Esophagus mucosa (tissue), 1 donor: ENCODE measurements around the gene DND1. TPM values are rescaled to one million over a fixed set of nuclear protein-coding genes. Genes with fewer than 3 reads are reported as not detected.
"Not testable (repeated sequence)": the region's sequence is repeated elsewhere in the genome, so short reads cannot be mapped to it uniquely, and the experiment has no call there.

Experiments
- ATAC-seq: fragments of 200-7000 bp; cut with Tn5 transposase; one replicate; pipeline ENCODE4 v1.9.1; 2020
- total RNA-seq: library from RNA; stranded (reverse); gene quantifications from one replicate; pipeline ENCODE4 v1.2.4, GENCODE V29; 2023
- donor health status: DM: yes; HTN: yes; CAD: no.

Gene DND1
- 0.44 TPM for total RNA-seq

DNA sequence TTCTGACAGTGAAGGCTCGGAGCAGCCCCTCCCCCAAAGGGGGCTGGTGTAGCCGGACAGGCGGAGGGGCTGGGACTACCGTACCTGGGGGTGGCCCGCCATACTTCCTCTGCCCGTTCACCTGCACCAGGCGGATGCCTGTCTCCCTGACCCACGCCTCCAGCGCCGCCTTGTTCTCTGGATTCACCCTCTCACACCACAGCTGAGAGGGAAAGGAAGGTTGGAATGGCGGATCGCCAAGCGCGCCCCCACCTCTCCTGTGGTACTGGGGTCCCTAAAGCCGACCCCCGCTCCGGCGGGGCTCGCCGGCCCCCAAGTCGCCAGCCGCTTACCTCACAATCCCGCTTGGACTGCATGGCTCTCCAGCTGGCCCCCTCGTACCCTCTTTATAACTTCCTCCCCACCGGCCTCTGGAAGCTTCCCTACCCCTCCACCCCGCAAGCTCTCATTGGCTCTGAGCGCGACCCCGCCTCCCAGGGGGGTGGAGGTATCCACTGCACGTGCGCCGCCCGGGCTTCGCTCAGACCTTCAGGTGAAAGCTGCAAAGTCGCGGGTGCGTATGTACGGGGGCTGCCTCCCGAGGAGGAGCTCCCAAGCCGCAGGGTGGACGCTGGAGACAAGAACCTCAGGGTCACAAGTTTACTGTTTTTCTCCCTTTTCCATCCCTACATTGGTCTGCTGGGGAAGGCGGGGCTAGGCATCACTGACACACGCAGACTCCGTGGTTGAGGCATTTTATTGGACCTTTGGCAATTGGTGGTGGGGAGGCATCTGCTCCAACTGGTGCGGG, at the start of gene DND1:
DND1 (minus strand) TSS at position 390 of the 790 bp plus-strand sequence; CDS start at position 356, 34 bp downstream.
- ATAC-seq, result no peak

DNA sequence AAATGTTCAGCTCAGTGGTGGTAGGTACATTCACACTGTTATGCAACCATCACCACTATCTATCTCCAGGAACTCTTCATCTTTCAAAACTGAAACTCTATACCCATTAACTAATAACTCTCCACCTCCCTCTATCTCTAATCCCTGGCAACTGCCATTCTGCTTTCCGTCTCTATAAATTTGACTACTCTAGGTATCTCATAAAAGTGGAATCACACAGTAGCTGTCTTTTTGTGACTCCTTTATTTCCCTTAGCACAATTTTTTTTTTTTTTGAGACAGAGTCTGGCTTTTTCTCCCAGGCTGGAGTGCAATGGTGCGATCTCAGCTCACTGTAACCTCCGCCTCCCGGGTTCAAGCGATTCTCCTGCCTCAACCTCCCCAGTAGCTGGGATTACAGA, 48.0 kb upstream of the DND1 start:
- not testable (repeated sequence) for ATAC-seq

GRCh38 chr5:140720738-140721137, 47.4 kb upstream of the DND1 start:
- not testable (repeated sequence) for ATAC-seq

- ATAC-seq, result no peak
These were observed 44.9 kb upstream of the DND1 start for GRCh38 chr5:140718266-140718592.

DNA sequence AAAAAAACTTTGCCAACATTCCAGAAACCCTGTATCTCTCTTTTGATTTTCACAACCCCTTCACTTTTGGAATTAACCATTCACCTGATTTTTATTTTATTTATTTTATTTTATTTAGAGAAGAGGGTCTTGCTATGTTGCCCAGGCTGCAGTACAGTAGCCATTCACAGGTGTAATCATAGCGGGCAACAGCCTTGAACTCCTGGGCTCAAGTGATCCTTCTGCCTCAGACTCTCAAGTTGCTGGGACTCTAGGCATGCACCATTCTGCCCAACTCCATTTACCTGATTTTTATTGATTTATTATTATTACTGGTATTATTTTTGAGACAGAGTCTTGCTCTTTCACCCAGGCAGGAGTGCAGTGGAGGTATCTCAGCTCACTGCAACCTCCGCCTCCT, 42.9 kb upstream of the DND1 start:
- ATAC-seq, result not testable (repeated sequence)

GRCh38 chr5:140713562-140714094, 40.3 kb upstream of the DND1 start:
- no peak for ATAC-seq

GRCh38 chr5:140711794-140712193, 38.4 kb upstream of the DND1 start:
- ATAC-seq, result no peak

- peak; percentile 97 for ATAC-seq
These were observed 37.6 kb upstream of the DND1 start for GRCh38 chr5:140710899-140711552.

- ATAC-seq, result not testable (repeated sequence)
These were observed 35.4 kb upstream of the DND1 start for GRCh38 chr5:140708787-140709186.

GRCh38 chr5:140707812-140708211, 34.4 kb upstream of the DND1 start:
- no peak for ATAC-seq

DNA sequence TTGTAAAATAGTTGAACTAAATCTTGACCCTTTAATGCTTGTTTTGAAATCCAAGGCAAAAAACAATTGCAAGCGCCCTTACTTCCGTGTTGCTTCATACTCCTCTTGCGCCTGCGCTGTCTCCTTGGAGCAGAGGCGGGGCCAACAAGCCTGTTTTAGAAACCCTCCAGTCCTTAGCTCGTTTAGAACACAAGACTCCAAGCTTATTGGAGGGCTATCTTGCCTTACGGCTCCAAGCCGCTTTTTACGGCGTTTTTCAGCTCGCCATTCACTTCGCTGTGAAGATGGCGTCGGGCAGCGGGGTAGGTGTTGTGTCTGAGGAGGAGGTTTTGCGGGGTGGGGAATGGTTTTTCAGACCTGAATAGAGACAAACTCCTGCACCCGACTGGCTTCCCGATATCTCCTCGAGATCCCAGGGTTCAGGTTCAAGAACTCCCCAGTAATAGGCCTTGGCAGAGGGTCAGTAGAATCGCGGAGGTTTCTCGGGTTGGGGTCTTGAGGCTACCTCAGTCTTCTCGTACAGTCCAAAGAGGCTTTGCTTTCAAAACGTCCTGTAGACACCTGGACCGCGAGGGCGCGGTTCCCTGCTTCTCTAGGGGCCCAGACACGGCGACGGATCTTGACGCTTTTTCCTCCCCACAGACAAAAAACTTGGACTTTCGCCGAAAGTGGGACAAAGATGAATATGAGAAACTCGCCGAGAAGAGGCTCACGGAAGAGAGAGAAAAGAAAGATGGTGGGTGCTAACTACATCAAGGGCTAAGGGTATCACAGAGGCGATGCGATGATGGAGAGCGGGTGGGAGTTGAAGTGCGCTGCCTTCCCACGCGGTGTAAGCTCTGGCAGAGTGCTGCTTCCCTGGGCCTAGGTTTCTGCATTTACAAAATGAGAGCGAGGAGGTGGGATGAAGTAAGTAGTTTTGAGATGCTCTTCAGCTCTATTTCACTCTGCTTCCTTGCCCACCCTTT, 27.1 kb upstream of the DND1 start, which contains the start of gene ZMAT2:
ZMAT2 (plus strand) TSS at position 271 of the 968 bp plus-strand sequence; CDS start at position 285, 14 bp downstream.
- peak; percentile 99 for ATAC-seq

GRCh38 chr5:140696891-140697492, 23.6 kb upstream of the DND1 start:
- ATAC-seq, result no peak

GRCh38 chr5:140694276-140694675, 20.9 kb upstream of the DND1 start:
- ATAC-seq, result no peak

DNA sequence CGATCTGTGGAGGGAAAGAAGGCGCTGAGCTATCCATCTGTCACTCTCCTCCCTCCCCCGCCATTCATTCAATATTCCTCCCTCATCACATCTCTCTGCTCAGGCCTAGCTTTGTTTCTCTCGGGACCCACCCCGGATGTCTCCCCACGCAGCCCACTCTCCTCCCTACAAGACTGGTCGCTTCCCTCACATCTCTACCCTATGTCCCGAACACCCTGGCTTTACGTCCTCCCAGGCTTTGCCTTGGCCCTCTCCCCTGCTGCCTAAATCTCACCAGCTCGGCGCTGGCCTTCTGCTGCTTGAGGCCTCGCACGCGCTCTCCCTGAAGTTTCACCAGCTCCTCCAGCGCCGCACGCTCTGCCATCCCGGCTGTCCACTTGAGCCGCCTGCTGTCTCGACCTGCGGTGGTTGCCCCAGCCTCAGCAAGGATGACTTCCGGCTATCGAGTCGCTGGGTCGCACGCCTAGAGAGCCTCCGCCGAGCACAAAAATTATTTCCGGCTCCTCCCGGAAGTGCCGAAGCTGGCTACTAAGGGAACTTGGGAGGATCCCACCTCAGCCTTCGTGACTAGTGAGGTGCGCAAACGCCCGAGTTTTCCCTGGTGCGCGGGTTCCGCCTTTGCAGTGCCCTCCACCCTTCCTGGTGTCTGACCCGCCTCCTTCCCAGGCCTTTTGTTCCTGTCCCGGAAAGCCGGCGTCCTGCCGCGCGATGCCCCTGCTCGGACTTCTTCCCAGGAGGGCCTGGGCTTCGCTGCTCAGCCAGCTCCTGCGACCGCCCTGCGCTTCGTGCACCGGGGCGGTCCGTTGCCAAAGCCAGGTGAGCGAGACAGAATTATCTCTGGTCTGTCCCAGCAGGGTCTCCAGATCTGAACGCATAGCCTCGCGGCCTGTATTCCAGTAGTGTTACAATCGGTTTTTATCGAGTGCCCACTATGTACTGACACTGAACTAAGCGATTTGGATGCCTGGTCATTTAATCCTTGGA, 17.9 kb upstream of the DND1 start, which contains the start of the genes HARS1 and HARS2:
HARS1 (minus strand) TSS at position 430 of the 984 bp plus-strand sequence; CDS start at position 364, 66 bp downstream.
HARS2 (plus strand) TSS at position 515 of the 984 bp plus-strand sequence; CDS start at position 709, 194 bp downstream.
- peak; percentile 97 for ATAC-seq

DNA sequence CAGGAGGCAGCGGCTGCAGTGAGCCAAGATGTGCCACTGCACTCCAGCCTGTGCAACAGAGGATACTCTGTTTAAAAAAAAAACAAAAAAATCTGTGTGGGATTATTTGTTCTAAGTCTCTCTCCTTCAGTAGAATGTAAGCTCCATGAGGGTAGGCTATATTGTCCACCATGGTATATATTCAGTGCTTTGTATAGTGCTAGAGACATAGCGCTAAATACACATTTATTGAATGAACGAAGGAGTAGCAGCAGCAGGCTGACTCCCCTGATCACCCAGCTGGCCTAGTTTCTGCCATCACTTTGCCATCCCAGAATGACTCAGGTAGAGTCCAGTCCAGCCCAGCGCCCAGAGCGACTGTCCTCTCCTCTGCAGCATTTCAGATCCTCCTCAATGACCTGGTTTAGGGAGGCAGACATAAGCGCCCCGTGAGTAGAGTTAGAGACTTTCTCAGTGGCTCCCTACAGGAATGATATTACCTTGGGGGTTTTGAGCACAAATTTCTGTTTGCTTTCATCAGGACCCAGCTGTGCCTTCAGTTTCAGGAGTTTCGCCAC, 17.1 kb upstream of the DND1 start:
- peak; percentile 3 for ATAC-seq

- ATAC-seq, result no peak
These were observed 5.6 kb upstream of the DND1 start for GRCh38 chr5:140678993-140679392.

DNA sequence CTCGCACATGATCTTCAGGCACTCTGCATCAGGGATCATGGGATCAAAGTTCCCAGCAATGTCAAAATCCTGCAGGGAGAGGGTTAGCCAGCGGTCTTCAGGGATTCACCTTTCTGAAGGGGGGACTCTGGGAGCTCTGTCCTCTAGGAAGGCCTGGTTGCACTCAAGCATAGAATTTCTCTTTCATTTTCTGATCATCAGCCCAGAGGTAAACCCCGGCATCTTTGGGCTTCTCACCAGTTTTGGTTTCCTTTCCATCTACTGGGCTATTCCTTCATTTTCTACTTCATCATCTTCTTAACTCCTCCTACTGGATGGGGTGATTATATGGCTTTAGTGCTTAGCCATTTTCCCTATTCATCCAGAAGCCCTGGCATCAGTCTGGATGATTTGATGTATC, 4.6 kb upstream of the DND1 start:
- no peak for ATAC-seq

- ATAC-seq, result no peak
These were observed 1.3 kb upstream of the DND1 start for GRCh38 chr5:140674629-140675028.

GRCh38 chr5:140674211-140674610, 835 bp upstream of the DND1 start:
- ATAC-seq, result no peak
